ENCODE results near the gene TXNDC16. TPM values are rescaled to one million over a fixed set of nuclear protein-coding genes. Genes with fewer than 3 reads are reported as not detected.

TXNDC16 gene
- total RNA-seq, 1 experiment from 2014 or later, result 10.9 TPM

- Mint-ChIP-seq H3K27me3 (ENCODE audit: low read depth) (no peaks in the 10 kb centered on the region), H3K9me3 (no peaks in the 10 kb centered on the region), H3K36me3 (no peaks in the 10 kb centered on the region), H3K4me3 (no peak overlapping the region), H3K27ac (peak overlapping the region; percentile 58; the same call in 1 of the 2 replicates), H3K4me1 (no peaks in the 10 kb centered on the region)
- DNase-seq (ENCODE audit: low spot score), result no peak
- no peak for ATAC-seq
- TF ChIP-seq JAZF1 (CRISPR knock-in tag; IDR thresholded peaks at IDR 0.05) (no peak), KAT7 (CRISPR knock-in tag; IDR thresholded peaks at IDR 0.05; ENCODE audit: borderline replicate concordance) (no peak), NR1H2 (CRISPR knock-in tag; IDR thresholded peaks at IDR 0.05) (no peak), ZNF138 (CRISPR knock-in tag; conservative IDR thresholded peaks at IDR 0.05) (no peak), SMAD3 (CRISPR knock-in tag; IDR thresholded peaks at IDR 0.05; ENCODE audit: borderline replicate concordance) (no peak), AFF4 (CRISPR knock-in tag; IDR thresholded peaks at IDR 0.05; ENCODE audit: borderline replicate concordance) (no peak), RELA (CRISPR knock-in tag; IDR thresholded peaks at IDR 0.05; ENCODE audit: borderline replicate concordance) (no peak), FOXP1 (CRISPR knock-in tag; IDR thresholded peaks at IDR 0.05; ENCODE audit: borderline replicate concordance) (no peak), ZNF232 (CRISPR knock-in tag; IDR thresholded peaks at IDR 0.05) (no peak), ZNF263 (CRISPR knock-in tag; IDR thresholded peaks at IDR 0.05; ENCODE audit: low read depth) (no peak), ARID4B (CRISPR knock-in tag; IDR thresholded peaks at IDR 0.05; ENCODE audit: borderline replicate concordance) (no peak), CREM (CRISPR knock-in tag; IDR thresholded peaks at IDR 0.05) (no peak)
- TF ChIP-seq, protein P1, sequence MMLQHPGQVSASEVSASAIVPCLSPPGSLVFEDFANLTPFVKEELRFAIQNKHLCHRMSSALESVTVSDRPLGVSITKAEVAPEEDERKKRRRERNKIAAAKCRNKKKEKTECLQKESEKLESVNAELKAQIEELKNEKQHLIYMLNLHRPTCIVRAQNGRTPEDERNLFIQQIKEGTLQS (CRISPR knock-in tag; conservative IDR thresholded peaks at IDR 0.05), result no peak
- TF ChIP-seq, protein P2, sequence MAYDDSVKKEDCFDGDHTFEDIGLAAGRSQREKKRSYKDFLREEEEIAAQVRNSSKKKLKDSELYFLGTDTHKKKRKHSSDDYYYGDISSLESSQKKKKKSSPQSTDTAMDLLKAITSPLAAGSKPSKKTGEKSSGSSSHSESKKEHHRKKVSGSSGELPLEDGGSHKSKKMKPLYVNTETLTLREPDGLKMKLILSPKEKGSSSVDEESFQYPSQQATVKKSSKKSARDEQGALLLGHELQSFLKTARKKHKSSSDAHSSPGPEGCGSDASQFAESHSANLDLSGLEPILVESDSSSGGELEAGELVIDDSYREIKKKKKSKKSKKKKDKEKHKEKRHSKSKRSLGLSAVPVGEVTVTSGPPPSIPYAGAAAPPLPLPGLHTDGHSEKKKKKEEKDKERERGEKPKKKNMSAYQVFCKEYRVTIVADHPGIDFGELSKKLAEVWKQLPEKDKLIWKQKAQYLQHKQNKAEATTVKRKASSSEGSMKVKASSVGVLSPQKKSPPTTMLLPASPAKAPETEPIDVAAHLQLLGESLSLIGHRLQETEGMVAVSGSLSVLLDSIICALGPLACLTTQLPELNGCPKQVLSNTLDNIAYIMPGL (CRISPR knock-in tag; IDR thresholded peaks at IDR 0.05), result no peak
- TF ChIP-seq, protein P3, sequence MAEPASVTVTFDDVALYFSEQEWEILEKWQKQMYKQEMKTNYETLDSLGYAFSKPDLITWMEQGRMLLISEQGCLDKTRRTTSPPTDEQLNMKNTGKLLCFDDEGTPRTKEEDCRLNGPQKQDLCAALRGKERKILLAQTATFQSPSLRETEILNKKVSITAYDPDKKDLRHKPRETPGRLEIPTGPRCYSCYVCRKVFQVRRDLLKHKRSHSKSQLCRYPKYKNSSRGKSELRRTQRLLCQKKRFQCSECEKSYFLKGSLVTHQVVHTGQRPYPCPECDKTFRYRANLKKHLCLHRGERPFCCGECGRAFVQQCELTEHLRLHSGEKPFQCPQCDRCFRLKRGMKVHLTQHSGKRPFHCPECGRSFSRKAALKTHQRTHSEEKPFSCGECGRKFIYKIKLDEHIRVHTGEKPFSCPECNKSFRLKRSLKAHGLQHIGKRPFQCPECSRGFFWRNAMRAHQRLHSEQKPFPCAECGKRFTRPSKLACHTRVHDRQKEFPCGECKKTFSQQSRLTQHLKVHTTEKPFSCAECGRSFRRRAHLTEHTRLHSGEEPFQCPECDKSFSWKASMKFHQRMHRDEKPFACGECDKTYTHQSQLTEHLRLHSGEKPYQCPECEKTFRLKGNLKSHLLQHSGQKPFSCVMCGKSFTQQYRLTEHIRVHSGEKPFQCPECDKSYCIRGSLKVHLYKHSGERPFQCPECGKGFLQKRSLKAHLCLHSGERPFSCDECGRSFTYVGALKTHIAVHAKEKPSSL (CRISPR knock-in tag; conservative IDR thresholded peaks at IDR 0.05), result no peak
- TF ChIP-seq, protein P4, sequence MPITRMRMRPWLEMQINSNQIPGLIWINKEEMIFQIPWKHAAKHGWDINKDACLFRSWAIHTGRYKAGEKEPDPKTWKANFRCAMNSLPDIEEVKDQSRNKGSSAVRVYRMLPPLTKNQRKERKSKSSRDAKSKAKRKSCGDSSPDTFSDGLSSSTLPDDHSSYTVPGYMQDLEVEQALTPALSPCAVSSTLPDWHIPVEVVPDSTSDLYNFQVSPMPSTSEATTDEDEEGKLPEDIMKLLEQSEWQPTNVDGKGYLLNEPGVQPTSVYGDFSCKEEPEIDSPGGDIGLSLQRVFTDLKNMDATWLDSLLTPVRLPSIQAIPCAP (CRISPR knock-in tag; IDR thresholded peaks at IDR 0.05), result no peak
- TF ChIP-seq, protein P5, sequence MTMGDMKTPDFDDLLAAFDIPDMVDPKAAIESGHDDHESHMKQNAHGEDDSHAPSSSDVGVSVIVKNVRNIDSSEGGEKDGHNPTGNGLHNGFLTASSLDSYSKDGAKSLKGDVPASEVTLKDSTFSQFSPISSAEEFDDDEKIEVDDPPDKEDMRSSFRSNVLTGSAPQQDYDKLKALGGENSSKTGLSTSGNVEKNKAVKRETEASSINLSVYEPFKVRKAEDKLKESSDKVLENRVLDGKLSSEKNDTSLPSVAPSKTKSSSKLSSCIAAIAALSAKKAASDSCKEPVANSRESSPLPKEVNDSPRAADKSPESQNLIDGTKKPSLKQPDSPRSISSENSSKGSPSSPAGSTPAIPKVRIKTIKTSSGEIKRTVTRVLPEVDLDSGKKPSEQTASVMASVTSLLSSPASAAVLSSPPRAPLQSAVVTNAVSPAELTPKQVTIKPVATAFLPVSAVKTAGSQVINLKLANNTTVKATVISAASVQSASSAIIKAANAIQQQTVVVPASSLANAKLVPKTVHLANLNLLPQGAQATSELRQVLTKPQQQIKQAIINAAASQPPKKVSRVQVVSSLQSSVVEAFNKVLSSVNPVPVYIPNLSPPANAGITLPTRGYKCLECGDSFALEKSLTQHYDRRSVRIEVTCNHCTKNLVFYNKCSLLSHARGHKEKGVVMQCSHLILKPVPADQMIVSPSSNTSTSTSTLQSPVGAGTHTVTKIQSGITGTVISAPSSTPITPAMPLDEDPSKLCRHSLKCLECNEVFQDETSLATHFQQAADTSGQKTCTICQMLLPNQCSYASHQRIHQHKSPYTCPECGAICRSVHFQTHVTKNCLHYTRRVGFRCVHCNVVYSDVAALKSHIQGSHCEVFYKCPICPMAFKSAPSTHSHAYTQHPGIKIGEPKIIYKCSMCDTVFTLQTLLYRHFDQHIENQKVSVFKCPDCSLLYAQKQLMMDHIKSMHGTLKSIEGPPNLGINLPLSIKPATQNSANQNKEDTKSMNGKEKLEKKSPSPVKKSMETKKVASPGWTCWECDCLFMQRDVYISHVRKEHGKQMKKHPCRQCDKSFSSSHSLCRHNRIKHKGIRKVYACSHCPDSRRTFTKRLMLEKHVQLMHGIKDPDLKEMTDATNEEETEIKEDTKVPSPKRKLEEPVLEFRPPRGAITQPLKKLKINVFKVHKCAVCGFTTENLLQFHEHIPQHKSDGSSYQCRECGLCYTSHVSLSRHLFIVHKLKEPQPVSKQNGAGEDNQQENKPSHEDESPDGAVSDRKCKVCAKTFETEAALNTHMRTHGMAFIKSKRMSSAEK (CRISPR knock-in tag; IDR thresholded peaks at IDR 0.05; ENCODE audit: borderline replicate concordance), result no peak
- ChIA-PET CTCF (no interaction called here), POLR2A (no interaction called here)
Observed at GRCh38 chr14:52430474-52430873, 121.8 kb downstream of the TXNDC16 start.
